Bone marrow (tissue), 2 donors: ENCODE data around the gene ATP4B.

Experiments
- DNase-seq, 2 donors: peaks; one replicate each; lab custom pipeline; 2025; lab: John Stamatoyannopoulos, UW

The ATP4B gene

DNA sequence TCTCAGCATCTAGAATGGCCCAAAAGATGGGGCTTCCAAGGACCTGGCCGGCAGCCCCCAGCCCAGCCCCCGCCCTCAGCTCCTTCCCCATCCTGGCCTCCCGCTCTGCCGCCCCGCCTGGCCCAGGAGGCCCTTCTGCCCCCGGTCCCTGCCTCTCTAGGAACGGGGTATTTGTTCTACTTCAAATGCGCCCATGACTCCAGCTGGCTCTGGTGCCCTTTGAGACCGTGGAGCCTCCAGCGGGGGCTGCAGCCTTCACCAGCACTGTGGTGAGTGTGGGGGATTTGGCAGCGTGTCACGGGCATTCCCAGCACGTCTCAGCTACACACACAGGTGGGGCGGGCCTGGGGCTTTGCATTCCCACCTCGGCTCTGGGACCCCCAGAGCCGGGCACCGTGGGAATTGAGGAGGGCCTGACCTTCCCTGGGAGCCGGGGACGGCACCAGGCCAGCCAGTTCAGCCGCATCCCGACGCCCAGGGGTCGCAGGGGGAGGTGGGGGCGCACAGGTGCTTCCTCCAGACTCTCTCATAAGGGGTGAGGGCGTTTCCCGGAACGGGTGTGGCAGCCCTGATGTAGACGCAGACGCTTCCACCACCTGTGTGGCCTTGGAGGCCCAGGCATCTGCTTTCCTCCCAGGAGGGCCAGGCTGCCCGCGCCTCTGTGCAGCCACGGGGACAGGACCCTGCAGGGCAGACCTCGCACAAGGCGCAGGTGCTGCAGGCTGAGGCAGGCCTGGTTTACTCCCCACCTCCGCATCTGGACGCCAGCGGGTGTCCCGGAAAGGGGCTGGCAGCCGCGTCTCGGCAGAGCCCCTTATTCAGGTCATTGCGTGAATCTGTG lies 947 bp downstream of the ATP4B start:
- DNase-seq = no peak

- no peak for DNase-seq
Observed at GRCh38 chr13:113656003-113656588, 1.9 kb downstream of the ATP4B start.

- DNase-seq = no peak
Observed at GRCh38 chr13:113655346-113656002, 2.5 kb downstream of the ATP4B start.

DNA sequence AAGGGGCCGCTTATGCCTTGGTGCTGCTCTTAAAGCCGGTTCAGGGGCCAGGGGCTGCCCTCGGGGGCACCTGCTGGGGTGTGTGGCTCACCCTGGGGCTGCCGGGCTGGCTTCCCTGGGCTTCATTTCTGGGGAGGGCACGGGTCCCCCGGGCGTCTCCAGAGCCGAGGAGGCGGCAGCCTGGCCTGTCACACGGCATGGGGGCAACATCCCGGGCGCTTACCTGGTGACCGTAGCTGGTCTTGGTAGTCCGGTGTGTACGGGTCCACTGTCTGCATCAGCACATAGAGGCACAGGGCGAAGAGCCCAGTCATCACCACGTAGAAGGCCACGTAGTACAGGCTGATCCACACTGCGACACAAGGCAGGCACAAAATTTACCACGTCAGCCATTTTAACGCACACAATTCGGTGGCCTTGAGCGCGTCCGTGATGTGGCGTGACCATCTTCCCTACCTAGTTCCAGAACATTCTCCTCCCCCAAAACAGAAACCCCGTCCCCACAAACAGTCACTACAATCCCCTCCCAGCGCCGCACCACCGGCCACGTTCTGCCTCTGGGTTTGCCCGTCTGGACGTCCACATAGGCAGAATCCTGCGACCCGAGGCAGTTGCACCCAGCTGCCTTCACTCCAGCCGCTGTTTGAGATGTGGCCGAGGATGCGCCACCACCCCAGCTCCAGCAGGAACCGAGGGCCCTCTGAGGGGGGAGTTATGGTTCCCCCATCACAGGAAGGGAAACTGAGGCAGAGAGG lies 3.2 kb downstream of the ATP4B start:
- DNase-seq = no peak

GRCh38 chr13:113654175-113654560 lies 3.8 kb downstream of the ATP4B start:
- DNase-seq = no peak

DNA sequence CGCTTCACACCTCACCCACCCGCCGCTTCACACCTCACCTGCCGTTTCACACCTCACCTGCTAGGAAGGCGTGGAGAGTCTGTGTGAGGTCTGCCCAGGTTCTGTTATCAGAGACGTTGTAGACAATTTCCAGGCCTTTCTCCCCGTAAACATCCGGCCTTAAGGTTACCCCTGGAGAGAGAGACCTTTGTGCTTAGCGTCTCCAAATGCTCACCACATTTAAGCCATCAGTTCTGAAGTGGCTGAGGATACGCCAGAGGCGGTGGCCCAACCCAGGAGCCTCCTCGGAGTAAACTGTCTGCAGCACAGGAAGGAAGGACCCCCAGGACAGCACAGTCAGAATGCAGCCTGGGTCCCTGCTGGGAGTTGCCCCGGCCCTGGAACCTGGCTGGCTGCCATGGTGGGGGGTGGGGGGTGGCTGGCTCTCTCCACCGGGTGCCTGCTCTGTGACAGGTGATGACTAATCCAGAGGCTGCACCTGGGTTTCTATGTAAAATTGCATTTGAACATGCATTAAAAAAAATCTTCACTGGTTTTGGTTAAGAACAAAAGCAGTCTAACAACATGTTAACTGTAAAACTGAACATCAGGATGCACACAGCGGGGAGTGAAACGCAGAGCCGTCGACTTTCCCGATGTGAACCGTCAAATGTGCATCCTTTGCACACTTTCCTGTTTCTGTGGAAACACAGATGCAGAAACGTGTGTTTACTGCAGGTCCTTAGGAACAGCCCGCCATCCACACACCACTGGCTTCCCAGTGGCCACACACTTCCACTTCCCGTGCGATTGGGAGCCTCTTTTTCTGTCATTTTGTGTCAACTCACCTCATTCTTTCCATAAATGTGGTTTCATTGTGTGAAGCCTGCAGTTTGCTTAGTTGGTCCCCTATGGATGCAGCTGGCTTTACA lies 4.5 kb downstream of the ATP4B start:
- no peak for DNase-seq

GRCh38 chr13:113652404-113653263 lies 5.4 kb downstream of the ATP4B start:
- no peak for DNase-seq

DNA sequence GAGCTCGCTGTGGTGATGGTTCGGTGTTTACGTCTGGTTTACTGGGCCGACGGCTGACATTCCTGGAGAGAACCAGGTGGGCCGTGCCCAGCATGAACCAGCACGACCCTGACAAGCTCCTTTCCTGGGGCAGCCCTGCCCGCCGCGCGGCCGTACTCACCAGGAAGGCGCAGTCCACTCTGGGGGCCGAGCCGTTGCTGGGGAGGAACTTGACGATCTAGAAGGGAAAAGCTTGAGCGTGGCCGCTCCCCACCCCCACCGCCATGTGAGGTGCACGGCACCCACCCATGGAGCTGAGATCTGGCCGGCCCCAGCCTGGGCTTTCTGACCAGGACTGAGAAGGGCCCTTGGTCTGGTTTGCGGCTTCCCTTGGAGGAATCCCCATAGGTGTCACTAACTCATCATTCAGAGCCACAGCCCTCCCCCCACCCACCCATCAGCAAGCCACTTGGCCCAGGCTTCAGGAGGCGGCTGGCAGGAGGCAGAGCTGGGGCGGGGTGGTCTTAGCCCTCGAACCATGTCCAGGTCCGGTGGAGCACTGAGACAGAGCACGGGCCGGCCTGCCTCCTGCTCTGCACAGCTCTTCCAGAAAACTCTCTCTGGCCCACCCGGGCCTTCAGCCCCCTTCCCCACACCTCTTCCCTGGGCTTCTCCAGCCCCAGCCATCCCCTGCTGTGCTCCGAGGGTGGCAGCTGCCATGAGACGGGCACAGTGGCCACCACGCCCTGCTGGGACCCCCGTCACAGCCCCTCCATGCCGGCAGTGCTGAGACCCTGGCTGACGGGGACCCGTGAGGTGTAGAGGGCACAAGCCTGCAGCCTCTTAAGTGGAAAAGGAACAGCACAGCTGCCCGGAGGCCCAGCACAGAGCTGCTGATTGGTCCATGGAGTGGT lies 6.2 kb downstream of the ATP4B start:
- DNase-seq = no peak

DNA sequence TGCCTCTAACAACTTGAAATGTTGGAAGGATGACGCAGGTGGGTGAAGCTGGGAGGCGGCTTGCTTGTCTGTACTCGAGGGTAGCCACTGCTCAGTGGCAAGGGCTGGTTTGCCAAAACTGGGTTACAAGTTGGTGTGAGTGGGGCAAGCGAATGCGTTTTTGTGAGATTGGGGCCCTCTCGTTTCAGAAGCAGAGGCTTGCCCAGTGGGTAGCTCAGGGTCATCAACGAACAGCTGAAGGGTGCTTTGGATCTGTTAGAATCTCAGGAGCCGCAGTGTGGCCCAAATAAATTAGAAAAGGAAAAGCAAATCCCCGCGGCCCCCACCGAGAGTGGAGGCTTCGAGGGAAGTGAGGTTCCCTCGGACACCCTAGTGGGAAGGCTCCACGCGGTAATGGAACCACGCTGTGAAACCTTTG lies 7.3 kb downstream of the ATP4B start:
- no peak for DNase-seq

- DNase-seq = no peak
Observed at GRCh38 chr13:113650275-113650674, 7.7 kb downstream of the ATP4B start.

DNA sequence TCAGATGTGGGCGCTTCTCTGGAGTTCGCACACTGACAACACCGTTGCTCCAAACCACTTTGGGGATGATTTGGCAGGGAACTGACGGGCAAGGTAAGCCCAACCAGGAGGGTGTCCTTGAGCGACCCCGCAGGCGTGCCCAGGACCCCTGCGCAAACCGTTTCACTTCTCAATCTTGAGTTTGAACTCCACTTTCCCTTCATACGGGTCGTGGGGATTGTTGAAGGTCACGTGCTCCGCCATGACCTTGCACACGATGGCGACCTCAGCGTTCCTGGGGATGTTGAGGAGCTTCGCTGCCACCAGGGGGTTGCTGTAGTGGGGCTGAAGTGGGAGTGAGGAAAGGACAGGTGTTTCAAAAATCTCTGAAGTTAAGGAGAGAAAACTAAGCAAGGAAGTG lies 8.8 kb downstream of the ATP4B start:
- no peak for DNase-seq

- DNase-seq = no peak
Observed at GRCh38 chr13:113648216-113648610, 9.8 kb downstream of the ATP4B start.

DNA sequence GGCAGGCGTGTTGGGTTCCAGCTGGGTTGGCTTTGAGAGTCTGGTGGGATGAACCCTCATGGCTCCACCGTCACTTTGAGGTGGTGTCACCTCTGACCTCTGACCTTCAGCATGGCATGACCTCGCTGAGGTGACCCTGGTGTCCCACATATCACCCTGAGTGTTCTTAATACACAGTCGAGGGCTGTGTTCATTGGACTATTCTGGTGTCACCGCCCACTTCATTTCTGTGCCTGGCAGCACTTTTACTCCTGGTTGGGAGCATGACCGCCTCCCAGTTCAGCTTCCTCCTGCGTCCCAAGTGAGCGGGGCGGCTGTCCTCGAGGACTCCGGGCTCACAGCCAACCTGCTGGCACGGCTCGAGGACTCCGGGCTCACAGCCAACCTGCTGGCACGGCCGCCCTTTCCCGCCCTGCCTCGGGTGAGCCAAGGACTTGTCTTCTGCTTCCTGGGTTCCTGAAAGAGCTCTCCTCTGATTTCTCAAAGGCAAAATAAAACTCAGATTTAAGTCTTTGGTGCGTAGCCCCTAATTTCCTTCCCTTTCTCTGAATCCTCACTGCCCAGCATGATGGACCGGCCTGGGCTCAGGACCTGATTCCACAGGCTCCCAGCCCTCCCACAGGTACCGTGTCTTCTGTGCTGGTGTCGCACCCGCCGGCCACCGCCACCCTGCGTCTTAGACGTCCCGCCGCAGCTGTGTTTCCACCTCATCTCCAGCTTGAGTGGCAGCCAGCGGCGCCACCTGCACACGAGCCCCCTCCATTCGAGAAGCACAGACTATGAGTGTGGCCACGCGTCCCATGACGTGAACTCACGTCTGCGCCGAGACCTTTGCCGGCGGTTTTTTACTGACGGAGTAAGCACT lies 10.4 kb downstream of the ATP4B start:
- DNase-seq = no peak

DNA sequence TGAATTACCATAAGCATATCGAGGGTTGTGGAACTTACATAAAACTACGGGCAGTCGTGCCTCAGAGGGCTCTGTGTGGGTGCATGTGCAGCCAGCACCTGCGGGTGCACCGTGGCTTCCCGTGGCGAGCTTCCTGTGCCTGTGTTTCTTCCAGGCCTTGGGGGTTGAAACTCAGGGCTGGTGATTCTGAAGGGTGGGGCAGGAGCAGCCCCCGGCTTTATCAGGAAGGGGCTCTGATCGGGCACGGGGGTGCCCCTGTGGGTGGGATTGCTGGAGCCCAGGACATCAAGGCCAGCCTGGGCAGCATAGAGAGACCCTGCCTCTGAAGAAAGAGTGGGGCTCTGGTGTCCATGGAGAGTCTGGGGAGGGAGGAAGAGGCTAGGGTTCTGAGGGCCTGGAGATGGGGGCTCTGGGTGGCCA lies 11.1 kb downstream of the ATP4B start:
- DNase-seq = no peak

DNA sequence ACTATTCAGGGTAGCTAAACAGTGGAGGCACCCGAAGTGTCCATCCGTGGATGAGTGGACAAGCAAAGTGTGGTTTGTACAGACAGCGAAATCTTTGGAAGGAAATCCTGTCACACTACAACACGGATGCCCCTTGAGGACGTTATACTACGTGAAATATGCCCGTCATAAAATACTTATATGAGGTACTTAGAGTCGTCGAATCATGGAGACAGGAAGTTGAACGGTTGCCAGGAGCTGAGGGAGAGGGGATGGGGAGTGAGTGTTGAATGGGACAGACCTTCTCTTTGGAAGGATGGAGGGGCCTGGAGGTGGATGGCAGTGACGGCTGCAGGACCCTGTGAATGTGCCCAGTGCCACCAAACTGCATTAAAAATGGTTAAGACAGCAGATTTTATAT lies 11.6 kb downstream of the ATP4B start:
- no peak for DNase-seq

GRCh38 chr13:113645329-113645728 lies 12.7 kb downstream of the ATP4B start:
- no peak for DNase-seq

GRCh38 chr13:113644800-113645199 lies 13.2 kb downstream of the ATP4B start:
- no peak for DNase-seq

DNA sequence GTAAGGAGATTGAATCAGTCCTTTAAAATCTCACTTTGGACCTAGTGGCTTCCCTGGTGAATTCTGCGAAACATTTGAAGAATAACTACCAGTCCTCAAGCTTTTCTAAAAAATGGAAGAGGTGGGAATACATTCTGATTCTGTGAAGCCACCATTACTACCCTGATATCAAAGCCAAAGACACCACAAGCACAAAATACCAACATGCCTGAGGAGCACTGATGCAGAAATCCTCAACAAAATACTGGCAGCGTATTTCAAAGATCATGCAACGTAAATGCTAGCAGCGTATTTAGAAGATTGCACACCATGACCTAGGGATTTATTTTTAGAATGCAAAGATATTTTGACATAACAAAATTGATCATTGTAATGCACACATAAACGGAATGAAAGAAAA lies 14.4 kb downstream of the ATP4B start:
- no peak for DNase-seq
